Fibroblast of skin of abdomen (primary cell): Measurements from ENCODE around the gene TFPT. TPM values are rescaled to one million over a fixed set of nuclear protein-coding genes. Genes with fewer than 3 reads are reported as not detected.

Experiments used
- DNase-seq: peaks from one replicate; pipeline ENCODE4 v3.0.0-alpha.2; 2013
- polyA plus RNA-seq, 2 experiments: library from polyadenylated mRNA; unstranded; fragments of 120-200 nt; gene quantifications; one replicate each; pipeline ENCODE4 v1.2.1, GENCODE V29; 2013; ENCODE audit not compliant: insufficient read length in 2 of 2

TFPT gene
- 20.9 TPM for polyA plus RNA-seq (2013, experiment 1 of 2; ENCODE audit: insufficient read length)
- polyA plus RNA-seq (2013, experiment 2 of 2; ENCODE audit: insufficient read length): 21.9 TPM

GRCh38 chr19:54115109-54116063 lies at the start of gene TFPT, which contains the start of gene PRPF31:
TFPT (minus strand) TSS chr19:54115657; CDS start chr19:54115269, 388 bp downstream.
PRPF31 (plus strand) TSS chr19:54115754; CDS start chr19:54118279, 2,525 bp downstream.
- peak; percentile 98 for DNase-seq

- DNase-seq: no peak
Observed at GRCh38 chr19:54165222-54165621, 49.8 kb upstream of the TFPT start.

GRCh38 chr19:54164369-54165068 lies 49.1 kb upstream of the TFPT start:
- no peak for DNase-seq

GRCh38 chr19:54162884-54163283 lies 47.4 kb upstream of the TFPT start:
- no peak for DNase-seq

GRCh38 chr19:54162241-54162805 lies 46.9 kb upstream of the TFPT start:
- peak; percentile 61 for DNase-seq

GRCh38 chr19:54160854-54161253 lies 45.4 kb upstream of the TFPT start:
- no peak for DNase-seq

- DNase-seq: no peak
Observed at GRCh38 chr19:54160182-54160811, 44.8 kb upstream of the TFPT start.

GRCh38 chr19:54159352-54160181 lies 44.1 kb upstream of the TFPT start, which contains the start of gene LENG1:
LENG1 (minus strand) TSS chr19:54159721; CDS start chr19:54159695, 26 bp downstream.
- peak; percentile 100 for DNase-seq

- DNase-seq: no peak
Observed at GRCh38 chr19:54158812-54159351, 43.4 kb upstream of the TFPT start.

GRCh38 chr19:54156953-54157352 lies 41.5 kb upstream of the TFPT start:
- no peak for DNase-seq

- DNase-seq: no peak
Observed at GRCh38 chr19:54156490-54156889, 41.0 kb upstream of the TFPT start.

- no peak for DNase-seq
Observed at GRCh38 chr19:54155694-54156093, 40.2 kb upstream of the TFPT start.

GRCh38 chr19:54154603-54155345 lies 39.3 kb upstream of the TFPT start:
- DNase-seq: no peak

GRCh38 chr19:54153731-54154326 lies 38.4 kb upstream of the TFPT start:
- no peak for DNase-seq

GRCh38 chr19:54152878-54153524 lies 37.5 kb upstream of the TFPT start:
- no peak for DNase-seq

GRCh38 chr19:54152267-54152666 lies 36.8 kb upstream of the TFPT start:
- no peak for DNase-seq

- no peak for DNase-seq
Observed at GRCh38 chr19:54151362-54152035, 36.0 kb upstream of the TFPT start.

- no peak for DNase-seq
Observed at GRCh38 chr19:54149021-54149812, 33.8 kb upstream of the TFPT start.
